H9 (cell line): ENCODE data around the gene IFRD2. TPM values are rescaled to one million over a fixed set of nuclear protein-coding genes. Genes with fewer than 3 reads are reported as not detected.

Experiments
- DNase-seq: peaks from one replicate; pipeline ENCODE4 v3.0.0-alpha.2; 2017
- H2AFZ ChIP-seq: one replicate; pipeline ENCODE4 v1.6.1; 2013; ENCODE audit warnings: mild to moderate bottlenecking, low read length, control low read depth, moderate library complexity
- H2AK5ac ChIP-seq: 2 replicates; pipeline ENCODE4 v1.6.1; 2013; ENCODE audit warnings: low read length, control low read depth, mixed read lengths; ENCODE audit not compliant: insufficient read length
- H2BK120ac ChIP-seq: one replicate; pipeline ENCODE4 v1.6.1; 2013; ENCODE audit warnings: low read depth, mild to moderate bottlenecking, low read length, control low read depth, inconsistent platforms; ENCODE audit not compliant: poor library complexity, severe bottlenecking
- H2BK12ac ChIP-seq: 2 replicates; pipeline ENCODE4 v1.6.1; 2013; ENCODE audit warnings: low read length, control low read depth, mixed read lengths, low read depth; ENCODE audit not compliant: insufficient read length
- H2BK15ac ChIP-seq: 2 replicates; pipeline ENCODE4 v1.6.1; 2013; ENCODE audit warnings: low read depth, low read length, control low read depth
- H2BK20ac ChIP-seq: one replicate; pipeline ENCODE4 v1.6.1; 2013; ENCODE audit warnings: low read depth, mild to moderate bottlenecking, low read length, control low read depth, inconsistent platforms; ENCODE audit not compliant: poor library complexity, severe bottlenecking
- H2BK5ac ChIP-seq: 2 replicates; pipeline ENCODE4 v1.6.1; 2013; ENCODE audit warnings: low read length, control low read depth, mixed read lengths; ENCODE audit not compliant: insufficient read length
- H3K14ac ChIP-seq: 2 replicates; pipeline ENCODE4 v1.6.1; 2013; ENCODE audit warnings: low read length, control low read depth; ENCODE audit not compliant: insufficient read depth
- H3K18ac ChIP-seq: 2 replicates; pipeline ENCODE4 v1.6.1; 2013; ENCODE audit warnings: low read depth, mild to moderate bottlenecking, mixed read lengths, low read length, control low read depth; ENCODE audit not compliant: insufficient read length
- H3K23ac ChIP-seq: 2 replicates; pipeline ENCODE4 v1.6.1; 2013; ENCODE audit warnings: low read length, control low read depth, mixed read lengths, low read depth; ENCODE audit not compliant: insufficient read length
- H3K23me2 ChIP-seq: 2 replicates; pipeline ENCODE4 v1.6.1; 2013; ENCODE audit warnings: low read depth, mild to moderate bottlenecking, mixed read lengths, low read length, control low read depth; ENCODE audit not compliant: insufficient read length, poor library complexity, severe bottlenecking
- H3K27ac ChIP-seq: 2 replicates; pipeline ENCODE4 v1.5.1; 2013; ENCODE audit warnings: low read length, control low read depth, mixed read lengths, low read depth; ENCODE audit not compliant: insufficient read length
- H3K27me3 ChIP-seq: 2 replicates; pipeline ENCODE4 v1.6.1; 2013; ENCODE audit warnings: low read length, control low read depth, inconsistent platforms; ENCODE audit not compliant: insufficient read depth
- H3K4ac ChIP-seq: 2 replicates; pipeline ENCODE4 v1.6.1; 2013; ENCODE audit warnings: low read depth, mild to moderate bottlenecking, control low read depth, inconsistent platforms, low read length, moderate library complexity
- H3K4me1 ChIP-seq: 2 replicates; pipeline ENCODE4 v1.6.1; 2013; ENCODE audit warnings: low read length, control low read depth, inconsistent platforms; ENCODE audit not compliant: insufficient read depth
- H3K4me2 ChIP-seq: 2 replicates; pipeline ENCODE4 v1.6.1; 2013; ENCODE audit warnings: low read length, control low read depth, mixed read lengths; ENCODE audit not compliant: insufficient read length, insufficient read depth
- H3K56ac ChIP-seq: 2 replicates; pipeline ENCODE4 v1.6.1; 2013; ENCODE audit warnings: low read depth, mild to moderate bottlenecking, mixed read lengths, low read length, control low read depth; ENCODE audit not compliant: insufficient read length
- H3K79me1 ChIP-seq: 2 replicates; pipeline ENCODE4 v1.6.1; 2013; ENCODE audit warnings: low read depth, mild to moderate bottlenecking, moderate library complexity, low read length, control low read depth, inconsistent platforms; ENCODE audit not compliant: insufficient read depth, poor library complexity, severe bottlenecking
- H3K79me2 ChIP-seq: 2 replicates; pipeline ENCODE4 v1.6.1; 2013; ENCODE audit warnings: low read length, control low read depth, inconsistent platforms; ENCODE audit not compliant: insufficient read depth
- H3K9ac ChIP-seq: 2 replicates; pipeline ENCODE4 v1.6.1; 2013; ENCODE audit warnings: low read length, control low read depth, mixed read lengths; ENCODE audit not compliant: insufficient read length; ENCODE audit errors: extremely low read depth
- H3K9me3 ChIP-seq: one replicate; pipeline ENCODE4 v1.6.1; 2013; ENCODE audit warnings: low read depth, low read length, inconsistent platforms; ENCODE audit not compliant: control insufficient read depth
- H3T11ph ChIP-seq: one replicate; pipeline ENCODE4 v1.6.1; 2013; ENCODE audit warnings: mild to moderate bottlenecking, low read length, control low read depth, inconsistent platforms
- H4K20me1 ChIP-seq: one replicate; pipeline ENCODE4 v1.6.1; 2013; ENCODE audit not compliant: control insufficient read depth, insufficient read length, insufficient read depth
- H4K5ac ChIP-seq: 2 replicates; pipeline ENCODE4 v1.6.1; 2013; ENCODE audit warnings: low read depth, mild to moderate bottlenecking, mixed read lengths, low read length, control low read depth; ENCODE audit not compliant: insufficient read length
- H4K8ac ChIP-seq: replicated peaks from 2 replicates; pipeline ENCODE4 v1.6.1; 2013; ENCODE audit warnings: low read length, control low read depth, mixed read lengths, low read depth; ENCODE audit not compliant: insufficient read length
- H4K91ac ChIP-seq: 2 replicates; pipeline ENCODE4 v1.6.1; 2013; ENCODE audit warnings: low read depth, mild to moderate bottlenecking, moderate library complexity, mixed read lengths, low read length, control low read depth; ENCODE audit not compliant: insufficient read length
- H3K27ac Mint-ChIP-seq, 3 experiments: 2 replicates in 2 of 3; 3 replicates in 1 of 3; pipeline ENCODE4 v1.8.0; 2020 to 2021; ENCODE audit warnings: mixed read lengths in 3 of 3, mild to moderate bottlenecking in 1 of 3, moderate library complexity in 1 of 3
- H3K27me3 Mint-ChIP-seq: 2 replicates; pipeline ENCODE4 v1.8.0; 2021; ENCODE audit warnings: low read depth, mild to moderate bottlenecking, moderate library complexity, mixed read lengths
- H3K36me3 Mint-ChIP-seq, 3 experiments: 2 replicates in 2 of 3; 3 replicates in 1 of 3; pipeline ENCODE4 v1.8.0; 2020 to 2021; ENCODE audit warnings: low read depth in 3 of 3, mixed read lengths in 3 of 3; ENCODE audit not compliant: insufficient read depth in 1 of 3
- H3K4me1 Mint-ChIP-seq, 2 experiments: 2 replicates each; pipeline ENCODE4 v1.8.0; 2020; ENCODE audit warnings: mixed read lengths in 2 of 2
- H3K4me3 Mint-ChIP-seq, 2 experiments: 2 replicates in 1 of 2; 3 replicates in 1 of 2; pipeline ENCODE4 v1.8.0; 2020 to 2021; ENCODE audit warnings: mild to moderate bottlenecking in 2 of 2, mixed read lengths in 2 of 2, moderate library complexity in 1 of 2
- H3K9me3 Mint-ChIP-seq, 2 experiments: 2 replicates in 1 of 2; 3 replicates in 1 of 2; pipeline ENCODE4 v1.8.0; 2020; ENCODE audit warnings: mild to moderate bottlenecking in 2 of 2, mixed read lengths in 2 of 2, moderate library complexity in 1 of 2
- WGBS: extraction: QIAGEN DNeasy Blood & Tissue Kit; methylation state at CpG from one replicate; pipeline ENCODE4 v1.1.7; 2013; ENCODE audit warnings: missing lambda C conversion rate, low lambda C conversion rate, mixed read lengths; ENCODE audit not compliant: insufficient read length; ENCODE audit errors: extremely low coverage; 5-methylcytosine and 5-hydroxymethylcytosine counted together
- total RNA-seq: library from RNA; stranded (reverse); gene quantifications from 2 replicates; pipeline ENCODE4 v1.2.1, GENCODE V29; 2021
- TF ChIP-seq, protein P1 (sequence below): fragments of 200-600 bp; sonication (generic); conservative IDR thresholded peaks from 3 replicates; pipeline ENCODE4 v1.8.0; 2021; ENCODE audit warnings: antibody characterized with exemption, mild to moderate bottlenecking

The IFRD2 gene
- total RNA-seq, 1 experiment from 2014 or later: 109 TPM

DNA sequence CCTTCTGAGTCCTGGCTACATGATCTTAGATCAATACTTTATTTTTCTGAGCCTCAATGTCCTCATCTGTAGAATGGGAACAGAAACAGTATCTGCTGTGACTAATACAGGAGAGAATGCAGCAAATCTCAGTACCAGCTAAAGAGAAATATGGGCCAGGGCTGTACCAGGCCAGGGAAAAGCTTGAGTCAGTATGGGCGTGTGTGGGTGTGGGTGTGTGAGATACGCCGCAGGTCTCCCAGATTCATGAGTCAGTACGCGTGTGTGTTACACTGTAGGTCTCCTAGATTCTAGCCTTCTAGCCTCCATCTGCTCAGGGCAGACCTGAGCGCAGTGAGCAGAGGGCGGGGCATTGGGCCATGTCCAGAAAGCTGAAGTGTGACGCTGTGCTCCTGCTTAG lies 41.0 kb downstream of the IFRD2 start:
- no peak overlapping the region for H4K91ac ChIP-seq
- H3K9me3 ChIP-seq: no peaks in the 10 kb centered on the region
- no peak overlapping the region for H2BK20ac ChIP-seq
- Mint-ChIP-seq H3K36me3 (peaks cover 7 to 38% (median 38%) of the 10 kb centered on the region in 3 experiments), H3K27me3 (no peaks in the 10 kb centered on the region), H3K9me3 (no peaks in the 10 kb centered on the region), H3K27ac (no peak overlapping the region; a peak in 1 of 7 replicates), H3K4me3 (no peak overlapping the region; a peak in 1 of 5 replicates), H3K4me1 (peaks cover 18 to 19% of the 10 kb centered on the region in 2 experiments)
- H3K9ac ChIP-seq: no peak overlapping the region
- H3K4me2 ChIP-seq: no peak overlapping the region
- no peak overlapping the region for H2BK5ac ChIP-seq
- no peaks in the 10 kb centered on the region for H3K23me2 ChIP-seq
- H4K20me1 ChIP-seq: peaks cover 5% of the 10 kb centered on the region
- no peak overlapping the region for H2AFZ ChIP-seq
- no peak overlapping the region for H2BK120ac ChIP-seq
- no peak overlapping the region for H3K4ac ChIP-seq
- H3K23ac ChIP-seq: no peak overlapping the region
- H4K5ac ChIP-seq: no peak overlapping the region
- H3K4me1 ChIP-seq: no peaks in the 10 kb centered on the region
- H4K8ac ChIP-seq: no peak overlapping the region
- no CpG with 5 or more reads among the region's 8 CpGs for WGBS
- no peaks in the 10 kb centered on the region for H3K27me3 ChIP-seq
- peaks cover 13% of the 10 kb centered on the region; the same call in 1 of the 2 replicates for H3K79me2 ChIP-seq
- no peak overlapping the region for H3K27ac ChIP-seq
- no peak overlapping the region for H3K56ac ChIP-seq
- H3T11ph ChIP-seq: no peak overlapping the region
- H3K14ac ChIP-seq: no peak overlapping the region; the same call in 1 of the 2 replicates
- peaks cover 11% of the 10 kb centered on the region for H3K79me1 ChIP-seq
- no peak overlapping the region for H2AK5ac ChIP-seq
- H2BK12ac ChIP-seq: no peak overlapping the region
- H2BK15ac ChIP-seq: no peak overlapping the region
- DNase-seq: no peak
- TF ChIP-seq, protein P1, sequence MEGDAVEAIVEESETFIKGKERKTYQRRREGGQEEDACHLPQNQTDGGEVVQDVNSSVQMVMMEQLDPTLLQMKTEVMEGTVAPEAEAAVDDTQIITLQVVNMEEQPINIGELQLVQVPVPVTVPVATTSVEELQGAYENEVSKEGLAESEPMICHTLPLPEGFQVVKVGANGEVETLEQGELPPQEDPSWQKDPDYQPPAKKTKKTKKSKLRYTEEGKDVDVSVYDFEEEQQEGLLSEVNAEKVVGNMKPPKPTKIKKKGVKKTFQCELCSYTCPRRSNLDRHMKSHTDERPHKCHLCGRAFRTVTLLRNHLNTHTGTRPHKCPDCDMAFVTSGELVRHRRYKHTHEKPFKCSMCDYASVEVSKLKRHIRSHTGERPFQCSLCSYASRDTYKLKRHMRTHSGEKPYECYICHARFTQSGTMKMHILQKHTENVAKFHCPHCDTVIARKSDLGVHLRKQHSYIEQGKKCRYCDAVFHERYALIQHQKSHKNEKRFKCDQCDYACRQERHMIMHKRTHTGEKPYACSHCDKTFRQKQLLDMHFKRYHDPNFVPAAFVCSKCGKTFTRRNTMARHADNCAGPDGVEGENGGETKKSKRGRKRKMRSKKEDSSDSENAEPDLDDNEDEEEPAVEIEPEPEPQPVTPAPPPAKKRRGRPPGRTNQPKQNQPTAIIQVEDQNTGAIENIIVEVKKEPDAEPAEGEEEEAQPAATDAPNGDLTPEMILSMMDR: no peak
- no peak overlapping the region for H3K18ac ChIP-seq
